Esophagus muscularis mucosa (tissue), 4 donors: Measurements from ENCODE around the gene LYPD3. TPM values are rescaled to one million over a fixed set of nuclear protein-coding genes. Genes with fewer than 3 reads are reported as not detected.
A peak's percentile ranks its signal among the peaks of the same experiment; 100 is the strongest.

ENCODE experiments used
- DNase-seq: peaks from one replicate; pipeline ENCODE4 v3.0.0-alpha.2; 2017; ENCODE audit errors: extremely low spot score
- H3K27ac ChIP-seq, 4 donors: fragments of 200-600 bp; sonication (generic); replicated peaks in 1 of 4; 1 replicate in 3 of 4; 2 replicates in 1 of 4; pipeline ENCODE4 v1.5.1; 2016 to 2019; ENCODE audit warnings: mild to moderate bottlenecking in 1 of 4
- H3K27me3 ChIP-seq, 4 donors: fragments of 200-600 bp; sonication (generic); one replicate each; pipeline versions ENCODE4 v1.5.1 to v1.6.0; 2016 to 2019
- H3K36me3 ChIP-seq, 4 donors: fragments of 200-600 bp; sonication (generic); one replicate each; pipeline ENCODE4 v1.5.1; 2016 to 2019
- H3K4me1 ChIP-seq, 4 donors: fragments of 200-600 bp; sonication (generic); one replicate each; pipeline ENCODE4 v1.5.1; 2016 to 2019
- H3K4me3 ChIP-seq, 4 donors: fragments of 200-600 bp; sonication (generic); 1 replicate in 2 of 4; 2 replicates in 2 of 4; pipeline ENCODE4 v1.5.1; 2016 to 2019; ENCODE audit warnings: mild to moderate bottlenecking in 4 of 4, moderate library complexity in 1 of 4
- H3K9me3 ChIP-seq, 4 donors: fragments of 200-600 bp; sonication (generic); 1 replicate in 3 of 4; 2 replicates in 1 of 4; pipeline ENCODE4 v1.5.1; 2016 to 2019
- EP300 ChIP-seq: sonication (generic); formaldehyde crosslinking; IDR thresholded peaks from one replicate; pipeline ENCODE4 v1.6.1; 2017; ENCODE audit warnings: antibody characterized with exemption
- POLR2A ChIP-seq: fragments of 450-650 bp; IDR thresholded peaks from one replicate; pipeline ENCODE4 v1.6.1; 2017; ENCODE audit warnings: antibody characterized with exemption, moderate library complexity, mild to moderate bottlenecking, low read depth
- POLR2AphosphoS5 ChIP-seq, 2 donors: sonication (generic); formaldehyde crosslinking; IDR thresholded peaks; one replicate each; pipeline ENCODE4 v1.6.1; 2017; ENCODE audit warnings: antibody characterized with exemption in 2 of 2
- WGBS: methylation state at CpG from one replicate; pipeline ENCODE4 v1.1.5; 2018; 5-methylcytosine and 5-hydroxymethylcytosine counted together
- intact Hi-C: fragments of 100-400 bp; cut with DNase I; formaldehyde crosslinking; loops from one replicate; pipeline ENCODE4 v1.15.1; 2023
- total RNA-seq, 4 donors: library from RNA; depleted of rRNA; stranded (reverse); fragments of >200 nt; gene quantifications; one replicate each; pipeline versions ENCODE4 v1.1.0 to v1.2.1, GENCODE V29; 2016
- TF ChIP-seq, protein P1 (sequence below), 3 experiments: fragments of 200-600 bp in 2 of 3; fragments of 450-650 bp in 1 of 3; sonication (generic) in 2 of 3; IDR thresholded peaks; one replicate each; pipeline ENCODE4 v1.5.1; 2017 to 2019; ENCODE audit warnings: antibody characterized with exemption in 3 of 3, mild to moderate bottlenecking in 2 of 3, moderate library complexity in 1 of 3

LYPD3 gene
- total RNA-seq, 4 donors from 2014 or later, result 0.42 to 1.4 (median 0.84) TPM

DNA sequence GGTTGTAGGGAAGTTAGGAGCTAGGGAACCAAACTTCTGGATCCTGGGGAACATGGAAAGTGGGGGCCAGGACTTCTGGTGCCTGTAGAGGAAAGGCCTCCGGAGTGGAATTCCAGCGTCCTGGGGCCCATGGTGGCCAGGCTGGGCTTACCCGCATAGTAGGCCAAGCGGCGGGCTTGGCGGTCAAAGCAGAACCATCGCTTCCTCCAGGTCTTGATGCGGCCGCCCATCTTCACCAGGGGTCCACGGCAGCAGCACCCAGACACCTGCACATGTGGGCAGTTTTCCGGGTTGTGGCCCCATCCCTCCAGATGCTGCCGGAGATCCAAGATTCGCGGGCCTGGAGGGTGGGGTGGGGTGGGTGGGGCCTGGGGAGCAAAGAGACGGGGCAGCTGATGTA is 13.8 kb upstream of the LYPD3 start:
- no peaks in the 10 kb centered on the region for H3K9me3 ChIP-seq
- TF ChIP-seq POLR2A (no peak), POLR2AphosphoS5 (IDR thresholded peaks at IDR 0.05) (no peak), EP300 (no peak)
- TF ChIP-seq, protein P1, sequence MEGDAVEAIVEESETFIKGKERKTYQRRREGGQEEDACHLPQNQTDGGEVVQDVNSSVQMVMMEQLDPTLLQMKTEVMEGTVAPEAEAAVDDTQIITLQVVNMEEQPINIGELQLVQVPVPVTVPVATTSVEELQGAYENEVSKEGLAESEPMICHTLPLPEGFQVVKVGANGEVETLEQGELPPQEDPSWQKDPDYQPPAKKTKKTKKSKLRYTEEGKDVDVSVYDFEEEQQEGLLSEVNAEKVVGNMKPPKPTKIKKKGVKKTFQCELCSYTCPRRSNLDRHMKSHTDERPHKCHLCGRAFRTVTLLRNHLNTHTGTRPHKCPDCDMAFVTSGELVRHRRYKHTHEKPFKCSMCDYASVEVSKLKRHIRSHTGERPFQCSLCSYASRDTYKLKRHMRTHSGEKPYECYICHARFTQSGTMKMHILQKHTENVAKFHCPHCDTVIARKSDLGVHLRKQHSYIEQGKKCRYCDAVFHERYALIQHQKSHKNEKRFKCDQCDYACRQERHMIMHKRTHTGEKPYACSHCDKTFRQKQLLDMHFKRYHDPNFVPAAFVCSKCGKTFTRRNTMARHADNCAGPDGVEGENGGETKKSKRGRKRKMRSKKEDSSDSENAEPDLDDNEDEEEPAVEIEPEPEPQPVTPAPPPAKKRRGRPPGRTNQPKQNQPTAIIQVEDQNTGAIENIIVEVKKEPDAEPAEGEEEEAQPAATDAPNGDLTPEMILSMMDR (IDR thresholded peaks at IDR 0.05), result no peak
- H3K27me3 ChIP-seq, result no peaks in the 10 kb centered on the region
- H3K36me3 ChIP-seq, result peaks cover 0 to 30% (median 0%) of the 10 kb centered on the region in 4 donors
- H3K4me3 ChIP-seq, result no peak overlapping the region
- intact Hi-C loops, result no loop called here
- no peak overlapping the region for H3K27ac ChIP-seq
- WGBS, result 91% methylated on average over 11 of the region's 15 CpGs
- H3K4me1 ChIP-seq, result peaks cover 11 to 25% (median 16%) of the 10 kb centered on the region in 4 donors
- DNase-seq, result no peak

GRCh38 chr19:43478323-43478722 is 12.9 kb upstream of the LYPD3 start:
- intact Hi-C loops, result no loop called here
- peaks cover 0 to 30% (median 0%) of the 10 kb centered on the region in 4 donors for H3K36me3 ChIP-seq
- no peak overlapping the region for H3K27ac ChIP-seq
- DNase-seq, result no peak
- no peaks in the 10 kb centered on the region for H3K27me3 ChIP-seq
- no peaks in the 10 kb centered on the region for H3K9me3 ChIP-seq
- H3K4me3 ChIP-seq, result no peak overlapping the region
- 96% methylated on average over 3 of the region's 3 CpGs for WGBS
- TF ChIP-seq, protein P1 (IDR thresholded peaks at IDR 0.05), result no peak
- TF ChIP-seq POLR2A (no peak), EP300 (no peak)
- H3K4me1 ChIP-seq, result peaks cover 11 to 26% (median 16%) of the 10 kb centered on the region in 4 donors

DNA sequence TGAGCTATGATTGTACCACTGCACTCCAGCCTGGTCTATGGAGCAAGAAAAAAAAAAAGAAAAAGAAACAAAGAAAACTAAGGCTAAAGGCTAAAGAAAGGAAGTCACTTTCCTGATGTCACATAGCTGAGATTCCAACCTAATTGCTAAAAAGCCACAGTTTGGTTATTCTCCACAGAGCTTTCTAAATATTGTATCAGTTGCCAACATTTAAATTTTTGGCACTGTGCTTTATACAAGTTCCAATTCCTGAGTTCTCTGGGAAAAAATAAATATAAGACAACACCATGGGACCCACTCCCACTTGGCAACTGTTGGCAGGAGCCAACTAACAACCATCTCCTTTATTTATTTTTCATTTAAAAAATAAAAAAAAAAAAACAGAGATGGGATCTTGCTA is 11.2 kb upstream of the LYPD3 start:
- peak overlapping the region; percentile 79 to 84 (median 84) for H3K27ac ChIP-seq
- H3K4me3 ChIP-seq, result no peak overlapping the region
- TF ChIP-seq POLR2AphosphoS5 (IDR thresholded peaks at IDR 0.05) (no peak), POLR2A (no peak), EP300 (no peak)
- TF ChIP-seq, protein P1 (IDR thresholded peaks at IDR 0.05), result no peak
- H3K9me3 ChIP-seq, result no peaks in the 10 kb centered on the region
- H3K4me1 ChIP-seq, result peaks cover 11 to 26% (median 16%) of the 10 kb centered on the region in 4 donors
- no peak for DNase-seq
- no peaks in the 10 kb centered on the region for H3K27me3 ChIP-seq
- peaks cover 0 to 23% (median 0%) of the 10 kb centered on the region in 4 donors for H3K36me3 ChIP-seq
- intact Hi-C loops, result no loop called here

GRCh38 chr19:43474986-43475705 is 9.7 kb upstream of the LYPD3 start:
- Histone ChIP-seq H3K4me1 (peaks cover 11 to 26% (median 16%) of the 10 kb centered on the region in 4 donors), H3K27me3 (no peaks in the 10 kb centered on the region), H3K4me3 (peak overlapping the region; percentile 49 to 56 (median 52)), H3K36me3 (peaks cover 0 to 18% (median 0%) of the 10 kb centered on the region in 4 donors), H3K9me3 (no peaks in the 10 kb centered on the region), H3K27ac (peak overlapping the region; percentile 79 to 84 (median 84))
- WGBS, result 2% methylated on average over 35 of the region's 46 CpGs
- intact Hi-C loops, result no loop called here
- DNase-seq, result peak; percentile 99
- TF ChIP-seq POLR2A (no peak), EP300 (peak; percentile 70), POLR2AphosphoS5 (IDR thresholded peaks at IDR 0.05) (peak; percentile 89 to 92)
- TF ChIP-seq, protein P1 (IDR thresholded peaks at IDR 0.05), result no peak
